GM12878 (cell line): ENCODE results near the gene COL3A1. TPM values are rescaled to one million over a fixed set of nuclear protein-coding genes. Genes with fewer than 3 reads are reported as not detected.

Experiments used
- ATAC-seq: fragments of 200-7000 bp; cut with Tn5 transposase; 3 replicates; pipeline ENCODE4 v1.9.1; 2020; ENCODE audit warnings: mild to moderate bottlenecking, moderate library complexity
- BruUV-seq: library from RNA; stranded (reverse); fragments of 400-500 nt; replicated peaks from 2 replicates; lab custom pipeline; 2021; lab: Mats Ljungman, UMichigan
- CTCF ChIA-PET: fragments of 300-600 bp; sonication (Branson Sonifier 250); formaldehyde crosslinking; extraction: SDS; loops from one replicate; lab custom pipeline; 2021; ENCODE audit warnings: inconsistent platforms; lab: Yijun Ruan, JAX
- POLR2A ChIA-PET: fragments of 350-600 bp; formaldehyde crosslinking; extraction: SDS; loops from one replicate; lab custom pipeline; 2021; ENCODE audit warnings: inconsistent platforms; lab: Charles Lee
- RAD21 ChIA-PET: fragments of 300-600 bp; sonication (Branson Sonifier 250); formaldehyde crosslinking; loops from one replicate; lab custom pipeline; 2023; ENCODE audit warnings: antibody characterized with exemption; ENCODE audit not compliant: unreplicated experiment; lab: Charles Lee
- SMC1A ChIA-PET: fragments of 300-600 bp; sonication (Branson Sonifier 250); formaldehyde crosslinking; loops from one replicate; lab custom pipeline; 2023; ENCODE audit not compliant: unreplicated experiment, uncharacterized antibody; lab: Charles Lee
- DNase-seq: peaks from one replicate; pipeline ENCODE4 v3.0.0-alpha.2; 2011; ENCODE audit warnings: low read depth, low spot score
- FAIRE-seq: peaks from 3 replicates; lab custom pipeline; 2011; peaks lifted over from hg19 to GRCh38; lab: Jason Lieb, UNC
- H2AFZ ChIP-seq: 2 replicates; pipeline ENCODE4 v1.6.0; 2011; ENCODE audit warnings: low read depth, low read length, control low read depth; ENCODE audit not compliant: control insufficient read depth
- H3K27ac ChIP-seq: 2 replicates; pipeline ENCODE4 v1.5.1; 2011; ENCODE audit warnings: control low read depth; ENCODE audit not compliant: control insufficient read depth, insufficient read depth
- H3K27me3 ChIP-seq, 2 experiments: replicated peaks in 1 of 2; 2 replicates each; pipeline versions ENCODE4 v1.6.0 to v1.6.1; 2011; ENCODE audit warnings: low read length in 1 of 2; ENCODE audit not compliant: control insufficient read depth in 2 of 2, insufficient read depth in 2 of 2
- H3K36me3 ChIP-seq, 2 experiments: 2 replicates each; pipeline ENCODE4 v1.5.1; 2011; ENCODE audit warnings: low read length in 1 of 2; ENCODE audit not compliant: control insufficient read depth in 2 of 2, insufficient read depth in 2 of 2
- H3K4me1 ChIP-seq: 2 replicates; pipeline ENCODE4 v1.6.1; 2011; ENCODE audit warnings: mild to moderate bottlenecking, low read length, moderate library complexity, mixed read lengths; ENCODE audit not compliant: control insufficient read depth, insufficient read depth
- H3K4me2 ChIP-seq: 2 replicates; pipeline ENCODE4 v1.6.0; 2011; ENCODE audit warnings: control low read depth; ENCODE audit not compliant: control insufficient read depth, insufficient read depth
- H3K4me3 ChIP-seq: fragments of 200-600 bp; sonication (generic); 2 replicates; pipeline ENCODE4 v1.5.1; 2016
- H3K79me2 ChIP-seq: 2 replicates; pipeline ENCODE4 v1.6.0; 2011; ENCODE audit warnings: low read length; ENCODE audit not compliant: control insufficient read depth, insufficient read depth
- H3K9ac ChIP-seq: 2 replicates; pipeline ENCODE4 v1.8.0; 2011; ENCODE audit warnings: low read length, control low read depth, mixed read lengths; ENCODE audit not compliant: control insufficient read depth, insufficient read depth
- H3K9me3 ChIP-seq: replicated peaks from 3 replicates; pipeline ENCODE4 v1.5.1; 2011; ENCODE audit warnings: mild to moderate bottlenecking, low read length; ENCODE audit not compliant: control insufficient read depth, insufficient read depth
- H4K20me1 ChIP-seq: 2 replicates; pipeline ENCODE4 v1.6.0; 2011; ENCODE audit not compliant: control insufficient read depth, insufficient read depth
- ATF2 ChIP-seq: IDR thresholded peaks from 2 replicates; pipeline ENCODE4 v1.6.1; 2012; ENCODE audit warnings: low read length, inconsistent platforms
- CBFB ChIP-seq: IDR thresholded peaks from 2 replicates; pipeline ENCODE4 v1.6.1; 2016; ENCODE audit warnings: antibody characterized with exemption, low read depth
- ESRRA ChIP-seq: IDR thresholded peaks from 2 replicates; pipeline ENCODE4 v1.6.1; 2012; ENCODE audit warnings: mild to moderate bottlenecking, low read length, improper control_type of control experiment
- HDGF ChIP-seq: fragments of 450-650 bp; IDR thresholded peaks from 2 replicates; pipeline ENCODE4 v1.6.1; 2016; ENCODE audit warnings: antibody characterized with exemption
- IRF4 ChIP-seq: IDR thresholded peaks from 2 replicates; pipeline ENCODE4 v1.6.1; 2011; ENCODE audit warnings: low read depth, low read length
- IRF5 ChIP-seq: fragments of 450-650 bp; IDR thresholded peaks from 2 replicates; pipeline ENCODE4 v1.6.1; 2017; ENCODE audit warnings: borderline replicate concordance
- JUNB ChIP-seq: IDR thresholded peaks from 2 replicates; pipeline ENCODE4 v1.6.1; 2016; ENCODE audit warnings: antibody characterized with exemption, mild to moderate bottlenecking
- KDM1A ChIP-seq: fragments of 200-600 bp; sonication (generic); IDR thresholded peaks from 2 replicates; pipeline ENCODE4 v1.6.1; 2016; ENCODE audit warnings: borderline replicate concordance
- MAX ChIP-seq: IDR thresholded peaks from 2 replicates; pipeline ENCODE4 v1.6.1; 2012; ENCODE audit warnings: low read depth, low read length, improper control_type of control experiment
- NR2C1 ChIP-seq: fragments of 450-650 bp; IDR thresholded peaks from 2 replicates; pipeline ENCODE4 v1.6.1; 2017; ENCODE audit warnings: antibody characterized with exemption, mild to moderate bottlenecking, moderate library complexity
- SIN3A ChIP-seq: IDR thresholded peaks from 2 replicates; pipeline ENCODE4 v1.6.1; 2012; ENCODE audit warnings: low read depth, low read length, improper control_type of control experiment
- USF1 ChIP-seq: IDR thresholded peaks from 2 replicates; pipeline ENCODE4 v1.6.1; 2011; ENCODE audit warnings: borderline replicate concordance, low read depth, mild to moderate bottlenecking, moderate library complexity, mixed read lengths, low read length; ENCODE audit not compliant: insufficient read depth; ENCODE audit errors: extremely low read length
- YBX1 ChIP-seq: fragments of 450-650 bp; IDR thresholded peaks from 2 replicates; pipeline ENCODE4 v1.6.1; 2016; ENCODE audit warnings: antibody characterized with exemption
- ZBTB4 ChIP-seq: fragments of 450-650 bp; formaldehyde crosslinking; IDR thresholded peaks from 2 replicates; pipeline ENCODE4 v1.4.0; 2022; ENCODE audit warnings: mild to moderate bottlenecking, moderate library complexity
- WGBS: methylation state at CpG from one replicate; pipeline ENCODE4 v1.1.6; 2016; ENCODE audit warnings: low lambda C conversion rate; ENCODE audit not compliant: insufficient replicate concordance, insufficient coverage; ENCODE audit errors: missing lambda C conversion rate; 5-methylcytosine and 5-hydroxymethylcytosine counted together
- in situ Hi-C: fragments of 300-500 bp; cut with MboI; formaldehyde crosslinking; loops from 9 replicates; pipeline ENCODE4 v1.14.3; 2018; ENCODE audit warnings: mixed read lengths
- intact Hi-C: fragments of 100-400 bp; cut with micrococcal nuclease; formaldehyde crosslinking; loops from one replicate; pipeline ENCODE4 v1.14.2; 2022; ENCODE audit not compliant: unreplicated experiment
- polyA plus RNA-seq, 11 experiments: library from polyadenylated mRNA; depleted of rRNA in 4 of 11; unstranded in 6 of 11; stranded (reverse) in 5 of 11; fragments of >200 nt; fragmentation: Nextera tagmentation in 4 of 11; fragmentation: Illumina TruSeq in 1 of 11; extraction: Ambion mirVana in 4 of 11; extraction: Trizol in 1 of 11; gene quantifications; 1 replicate in 1 of 11; 2 replicates in 10 of 11; pipeline versions ENCODE4 v1.2.1 to v1.2.3, GENCODE V29; 2011 to 2016; ENCODE audit warnings: inconsistent platforms in 2 of 11, missing spikeins in 2 of 11, low read depth in 1 of 11
- total RNA-seq, 4 experiments: library from RNA; depleted of rRNA in 3 of 4; stranded (reverse); fragments of >200 nt in 3 of 4; fragmentation: Illumina TruSeq in 1 of 4; extraction: Trizol in 1 of 4; gene quantifications; 2 replicates each; pipeline versions ENCODE4 v1.2.1 to v1.2.3, GENCODE V29; 2013 to 2021

Gene COL3A1
- total and polyA plus RNA-seq, 10 of the 15 experiments (the other 5 are each of a cell fraction or from before 2014, with no cell fraction given): 0.04 to 0.67 (median 0.10) TPM; not detected in 2

- Histone ChIP-seq H3K4me2 (no peak overlapping the region), H2AFZ (no peak overlapping the region), H3K9me3 (no peaks in the 10 kb centered on the region), H3K79me2 (no peaks in the 10 kb centered on the region), H4K20me1 (no peaks in the 10 kb centered on the region), H3K36me3 (no peaks in the 10 kb centered on the region), H3K4me1 (no peaks in the 10 kb centered on the region), H3K27ac (no peak overlapping the region), H3K9ac (no peak overlapping the region), H3K27me3 (no peaks in the 10 kb centered on the region), H3K4me3 (no peak overlapping the region)
- no peak for TF ChIP-seq HDGF
- no peak for TF ChIP-seq JUNB
- TF ChIP-seq CBFB: no peak
- TF ChIP-seq SIN3A: no peak
- no peak for TF ChIP-seq IRF5
- no peak for TF ChIP-seq ATF2
- no peak for TF ChIP-seq USF1
- TF ChIP-seq MAX: no peak
- TF ChIP-seq ZBTB4 (CRISPR knock-in tag): no peak
- TF ChIP-seq KDM1A: no peak
- TF ChIP-seq IRF4: no peak
- no peak for TF ChIP-seq ESRRA
- TF ChIP-seq YBX1: no peak
- no peak for TF ChIP-seq NR2C1
- DNase-seq: no peak
- intact Hi-C loops: no loop called here
- no peak for ATAC-seq
- ChIA-PET POLR2A (no interaction called here), CTCF (interaction anchor here (1.2 to 1.9 kb wide), 2 partner anchors 9 to 31 kb away, joined by 4 to 5 read pairs; no protein-coding TSS in a partner anchor), SMC1A (interaction anchor here (0.8 to 1.0 kb wide), 2 partner anchors 30 to 93 kb away, joined by 3 read pairs; no protein-coding TSS in a partner anchor), RAD21 (no interaction called here)
- no peak for FAIRE-seq
- in situ Hi-C loops: no loop called here
- BruUV-seq: no TSS peak
- 28% methylated on average over 2 of the region's 2 CpGs for WGBS
These were observed 40.4 kb downstream of the COL3A1 start for GRCh38 chr2:189014449-189015138.
